KOPT-K1 (cell line): ENCODE measurements around the gene USP15.

ENCODE experiments used
- H3K27ac ChIP-seq: fragments of 200-600 bp; sonication (generic); 2 replicates; pipeline ENCODE4 v1.5.1; 2016; ENCODE audit warnings: antibody characterized with exemption, mild to moderate bottlenecking, low read depth, low read length; ENCODE audit not compliant: poor library complexity, severe bottlenecking
- H3K36me3 ChIP-seq: fragments of 200-600 bp; sonication (generic); 2 replicates; pipeline ENCODE4 v1.5.1; 2017; ENCODE audit warnings: antibody characterized with exemption, mild to moderate bottlenecking, low read length, moderate library complexity; ENCODE audit not compliant: insufficient read depth
- H3K9me3 ChIP-seq: fragments of 200-600 bp; sonication (generic); 2 replicates; pipeline ENCODE4 v1.5.1; 2017; ENCODE audit warnings: antibody characterized with exemption, low read length, mild to moderate bottlenecking; ENCODE audit not compliant: insufficient read depth, poor library complexity, severe bottlenecking

The USP15 gene

DNA sequence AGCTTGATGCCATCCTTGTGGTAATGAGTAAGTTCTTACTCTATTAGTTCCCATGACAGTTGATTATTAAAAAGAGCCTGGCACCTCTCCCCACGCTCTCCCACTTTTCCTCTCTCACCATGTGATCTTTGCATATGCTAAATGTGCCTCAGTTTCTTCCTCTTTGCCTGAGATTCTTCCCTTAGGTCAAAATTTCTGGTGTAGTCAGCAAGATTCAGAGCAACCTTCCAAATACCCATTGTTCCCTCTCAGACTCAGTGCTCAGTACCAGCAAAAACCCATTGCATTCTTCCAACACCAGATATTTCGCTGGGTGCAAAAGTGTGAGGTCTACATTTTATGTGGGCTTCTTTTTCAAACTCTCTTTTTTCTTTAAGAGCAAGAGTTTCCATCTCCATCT, 10.8 kb upstream of the USP15 start:
- Histone ChIP-seq H3K9me3 (no peaks in the 10 kb centered on the region), H3K36me3 (peaks cover 15% of the 10 kb centered on the region; the same call in 1 of the 2 replicates), H3K27ac (no peak overlapping the region)

DNA sequence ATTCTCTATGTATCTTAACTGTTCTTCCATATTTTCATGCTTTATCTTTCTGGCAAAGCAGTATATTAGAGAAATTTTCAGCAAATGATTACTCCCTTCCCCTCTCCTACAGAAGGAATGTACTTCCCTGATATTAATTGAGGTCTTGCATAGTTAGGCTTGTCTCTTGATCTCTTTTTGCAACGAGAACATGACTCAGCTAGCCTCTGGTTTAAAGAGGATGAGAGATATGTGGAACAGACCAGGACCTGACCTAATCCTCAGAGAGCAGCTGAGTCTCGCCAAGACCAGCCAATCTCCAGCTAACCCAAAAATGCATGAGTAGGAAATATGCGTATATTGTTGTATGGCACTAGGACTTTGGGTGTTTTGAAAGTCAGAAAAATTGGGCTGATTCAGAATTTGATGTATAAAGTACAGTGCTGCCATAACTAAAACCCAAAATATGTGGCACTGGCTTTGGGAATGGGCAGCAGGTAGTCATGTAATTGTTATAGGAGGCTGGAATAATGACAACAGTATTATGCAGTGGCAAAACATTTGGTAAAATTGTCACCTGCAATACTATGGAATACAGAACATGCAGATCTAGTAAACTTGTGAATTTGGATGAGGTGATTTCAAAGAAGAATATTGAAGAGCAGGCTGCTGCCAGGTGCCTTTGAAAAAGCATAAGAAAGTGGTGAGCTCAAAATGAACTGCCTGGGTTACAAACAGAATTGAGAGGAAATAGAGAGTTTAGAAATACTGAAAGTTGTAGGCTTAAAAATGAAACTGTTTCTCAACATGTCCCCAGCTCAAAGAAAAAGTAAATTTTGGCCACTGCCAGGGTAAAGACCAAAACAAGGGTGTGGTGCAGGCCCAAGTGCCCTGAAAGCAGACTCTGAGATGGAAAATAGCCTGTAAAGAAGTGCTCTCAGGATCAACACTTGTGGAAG, 9.3 kb upstream of the USP15 start:
- Histone ChIP-seq H3K9me3 (no peaks in the 10 kb centered on the region), H3K36me3 (peaks cover 15% of the 10 kb centered on the region; the same call in 1 of the 2 replicates), H3K27ac (peak overlapping the region; percentile 63)

DNA sequence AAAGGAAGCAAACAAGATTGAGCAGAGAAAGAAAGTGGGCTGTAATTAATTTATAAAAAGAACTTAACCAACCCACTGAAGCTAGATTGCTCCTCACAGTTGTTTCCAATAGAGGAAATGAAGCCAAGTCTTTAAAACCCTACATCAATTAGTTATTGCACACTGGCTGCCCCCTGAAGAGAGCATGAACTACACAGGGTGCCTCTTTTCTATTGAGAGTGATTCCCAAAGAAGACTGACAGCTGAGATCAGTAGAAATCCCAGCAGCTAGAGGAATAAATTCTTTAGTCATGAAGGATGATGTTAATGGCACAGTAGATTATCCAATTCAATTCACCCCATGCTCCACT, 8.6 kb upstream of the USP15 start:
- Histone ChIP-seq H3K9me3 (no peaks in the 10 kb centered on the region), H3K36me3 (peaks cover 15% of the 10 kb centered on the region; the same call in 1 of the 2 replicates), H3K27ac (peak overlapping the region; percentile 63)

DNA sequence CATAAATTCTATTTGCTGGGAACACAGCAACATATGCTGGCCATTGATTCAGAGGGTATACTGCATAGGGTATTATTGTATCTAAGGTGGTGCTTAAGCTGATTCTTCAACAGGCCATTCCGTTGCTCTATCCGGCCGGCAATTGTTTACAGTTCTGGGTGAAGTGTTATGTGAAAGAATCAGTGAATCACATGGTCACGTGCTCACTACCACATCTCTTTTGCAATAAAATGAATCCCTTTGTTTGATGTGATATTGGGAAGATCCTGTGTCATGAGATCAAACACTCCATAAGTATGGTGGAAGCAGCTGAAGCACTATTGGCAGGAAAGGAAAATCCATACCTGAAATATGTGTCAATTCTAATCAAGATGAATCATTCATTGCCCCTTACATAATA, 7.6 kb upstream of the USP15 start:
- H3K27ac ChIP-seq: no peak overlapping the region
- no peaks in the 10 kb centered on the region for H3K9me3 ChIP-seq
- H3K36me3 ChIP-seq: peaks cover 15% of the 10 kb centered on the region; the same call in 1 of the 2 replicates

DNA sequence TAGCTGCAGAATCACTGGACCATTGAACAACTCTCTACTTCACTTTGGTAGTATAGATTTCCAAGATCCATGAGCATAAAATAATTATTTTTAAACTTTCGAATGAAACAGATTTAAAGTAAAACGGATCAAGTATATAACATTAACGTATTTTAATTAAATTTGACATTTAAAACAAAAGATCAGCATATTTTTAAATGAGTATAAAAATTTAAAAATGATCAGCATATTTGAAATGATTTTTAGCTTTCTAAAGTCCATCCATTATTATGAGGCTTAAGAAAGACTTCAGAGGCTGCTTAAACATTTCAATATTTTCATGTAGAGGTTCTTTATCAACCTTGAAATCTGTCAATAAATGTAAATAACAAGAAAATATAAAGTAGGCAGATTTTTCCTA, 5.2 kb upstream of the USP15 start:
- H3K27ac ChIP-seq: no peak overlapping the region
- H3K9me3 ChIP-seq: no peaks in the 10 kb centered on the region
- peaks cover 15% of the 10 kb centered on the region; the same call in 1 of the 2 replicates for H3K36me3 ChIP-seq

DNA sequence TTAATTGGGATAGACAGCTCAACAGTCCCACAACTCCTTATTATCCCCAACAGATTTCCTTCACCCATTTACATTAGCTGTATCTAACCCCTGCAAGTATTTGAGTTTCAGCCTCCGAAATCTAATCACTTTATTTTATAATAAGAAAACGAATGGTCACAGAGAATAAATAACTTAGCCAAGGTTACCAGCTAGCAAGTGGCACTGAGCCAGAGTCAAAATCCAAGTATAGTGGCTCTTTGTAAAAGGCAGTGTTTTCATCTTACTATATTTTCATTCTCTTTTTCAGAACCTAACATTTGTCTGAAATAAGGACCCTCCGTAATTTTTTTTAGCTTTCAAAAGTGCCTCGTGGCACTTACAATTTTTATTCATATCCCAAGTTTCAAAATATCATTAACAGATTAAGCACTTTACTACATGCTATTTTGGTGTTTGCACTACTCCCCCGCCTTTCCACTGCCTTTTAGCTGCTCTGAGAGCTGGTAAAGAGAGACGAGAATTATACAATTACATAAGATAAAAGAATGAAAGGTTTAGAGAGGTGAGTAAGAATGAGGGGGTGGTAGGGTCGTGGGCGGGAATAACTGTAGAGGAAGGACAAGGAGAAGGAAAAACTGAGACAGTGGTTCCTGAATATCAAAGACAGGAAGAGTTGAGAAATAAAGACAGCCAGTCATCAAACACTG, 3.7 kb upstream of the USP15 start:
- Histone ChIP-seq H3K27ac (peak overlapping the region; percentile 19), H3K9me3 (no peaks in the 10 kb centered on the region), H3K36me3 (peaks cover 15% of the 10 kb centered on the region; the same call in 1 of the 2 replicates)

DNA sequence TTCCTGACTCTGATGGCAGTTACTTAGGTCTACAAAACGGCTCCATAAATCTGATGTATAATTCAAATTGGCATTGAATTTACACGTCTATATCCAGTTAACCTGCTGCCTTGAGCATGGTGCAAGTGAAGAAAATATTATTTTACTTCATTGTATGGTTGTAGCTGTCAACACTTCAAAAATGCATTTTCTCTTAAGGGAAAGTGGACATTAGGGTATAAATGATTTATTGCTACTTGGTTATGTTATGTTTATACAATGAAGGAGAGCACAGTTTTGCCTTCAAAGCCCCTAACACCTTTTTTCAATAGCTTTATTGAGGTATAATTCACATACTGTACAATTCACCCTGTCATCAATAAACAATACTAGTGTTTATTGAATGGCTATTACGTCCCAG, 2.0 kb upstream of the USP15 start:
- Histone ChIP-seq H3K36me3 (0 out of 2 replicates have a peak, but pooled peaks cover 5% of the 10 kb centered on the region), H3K27ac (peak overlapping the region; percentile 98), H3K9me3 (no peaks in the 10 kb centered on the region)

DNA sequence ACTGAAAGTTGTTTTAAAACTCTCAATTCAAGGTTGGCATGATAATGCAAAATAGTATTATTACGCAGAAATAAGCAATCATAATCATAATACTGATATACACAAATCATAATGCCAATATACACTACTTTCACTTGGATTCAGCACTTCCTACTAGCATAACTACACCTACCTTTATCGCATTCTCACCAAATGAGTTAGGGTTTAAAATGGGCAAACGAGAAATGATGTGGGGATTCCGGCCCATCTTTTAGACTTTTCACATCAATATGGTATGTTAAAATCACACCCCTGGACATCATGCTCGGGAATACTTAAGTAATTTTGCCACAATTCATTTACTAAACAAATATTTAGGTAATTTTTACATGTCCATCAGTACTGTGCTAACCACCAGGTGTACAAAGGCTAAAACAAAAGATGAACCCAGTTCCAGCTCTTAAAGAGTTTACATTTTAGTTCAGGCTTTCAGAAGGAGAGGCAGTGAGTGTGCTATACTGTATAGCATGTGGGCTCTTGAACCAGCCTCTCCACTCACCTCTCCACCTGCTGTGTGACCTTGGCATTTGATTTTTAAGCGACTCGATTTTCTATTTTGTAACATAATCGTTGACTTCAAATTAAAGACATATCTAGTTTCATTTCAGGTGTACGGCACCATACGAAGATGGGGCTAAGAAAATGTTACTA, 1.1 kb upstream of the USP15 start:
- H3K36me3 ChIP-seq: no peaks in the 10 kb centered on the region
- H3K27ac ChIP-seq: peak overlapping the region; percentile 98
- H3K9me3 ChIP-seq: no peaks in the 10 kb centered on the region

DNA sequence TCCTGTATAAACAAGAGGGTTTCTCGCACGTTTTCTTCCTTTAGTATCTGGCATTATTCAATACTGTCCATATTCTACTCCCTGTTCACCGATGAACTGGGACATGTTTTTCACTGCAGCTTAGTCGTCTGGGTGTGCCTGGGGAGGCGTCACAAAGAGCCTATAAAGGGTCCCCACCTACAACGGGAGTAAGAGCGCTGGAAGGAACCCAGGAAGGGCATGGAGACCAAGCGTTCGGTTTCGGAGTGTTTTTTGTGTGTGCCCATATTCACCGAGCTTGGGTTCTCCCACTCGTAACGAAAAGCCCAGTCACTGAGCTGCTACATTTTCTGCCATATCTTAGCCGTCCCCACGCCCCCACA, 592 bp upstream of the USP15 start:
- Histone ChIP-seq H3K27ac (peak overlapping the region; percentile 98), H3K9me3 (no peaks in the 10 kb centered on the region), H3K36me3 (no peaks in the 10 kb centered on the region)

DNA sequence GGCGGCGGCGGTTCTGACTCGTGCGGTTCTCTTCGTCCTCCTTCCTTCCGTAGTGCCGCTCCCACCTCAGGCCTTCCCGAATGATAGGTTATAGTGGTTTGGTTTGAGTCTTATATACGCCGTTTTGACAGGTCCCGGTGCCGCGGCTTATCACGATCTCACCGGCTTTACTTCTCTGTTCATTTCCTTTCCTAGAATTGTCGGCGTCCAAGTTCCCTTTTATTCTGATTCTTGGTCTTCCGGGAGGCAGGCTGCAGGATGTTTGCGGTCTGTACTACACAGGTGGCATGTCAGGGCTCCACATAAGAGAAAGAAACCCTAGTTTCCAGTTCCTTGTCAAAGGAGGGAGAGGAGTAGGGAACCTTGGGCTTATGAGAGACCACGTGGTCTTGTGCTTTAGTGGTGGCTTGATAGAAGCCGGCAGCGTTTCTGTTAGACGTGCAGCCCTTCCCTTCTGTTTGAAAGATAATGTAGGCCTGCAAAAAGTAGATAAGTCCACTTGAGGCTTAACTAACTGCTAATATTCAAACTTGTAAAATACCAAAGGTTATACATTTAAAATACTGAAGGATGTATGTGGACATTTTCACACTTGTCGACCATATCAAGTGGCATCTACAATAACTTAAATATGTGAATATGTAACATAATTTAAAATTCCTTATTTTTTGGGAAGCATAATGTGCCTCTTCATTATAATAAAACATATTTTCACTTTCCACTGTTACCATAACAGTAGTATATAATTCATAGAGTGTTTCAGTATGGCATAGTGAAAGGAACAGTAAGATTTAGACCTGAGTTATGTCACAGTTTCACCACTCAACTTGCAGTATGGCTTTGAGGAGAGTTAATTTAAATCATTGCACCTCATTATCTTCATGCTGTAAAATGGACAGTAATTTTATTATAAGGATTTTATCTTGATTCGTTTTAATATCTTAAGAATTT, 804 bp downstream of the USP15 start:
- Histone ChIP-seq H3K9me3 (no peaks in the 10 kb centered on the region), H3K36me3 (no peaks in the 10 kb centered on the region; the same call in 1 of the 2 replicates), H3K27ac (peak overlapping the region; percentile 98)

DNA sequence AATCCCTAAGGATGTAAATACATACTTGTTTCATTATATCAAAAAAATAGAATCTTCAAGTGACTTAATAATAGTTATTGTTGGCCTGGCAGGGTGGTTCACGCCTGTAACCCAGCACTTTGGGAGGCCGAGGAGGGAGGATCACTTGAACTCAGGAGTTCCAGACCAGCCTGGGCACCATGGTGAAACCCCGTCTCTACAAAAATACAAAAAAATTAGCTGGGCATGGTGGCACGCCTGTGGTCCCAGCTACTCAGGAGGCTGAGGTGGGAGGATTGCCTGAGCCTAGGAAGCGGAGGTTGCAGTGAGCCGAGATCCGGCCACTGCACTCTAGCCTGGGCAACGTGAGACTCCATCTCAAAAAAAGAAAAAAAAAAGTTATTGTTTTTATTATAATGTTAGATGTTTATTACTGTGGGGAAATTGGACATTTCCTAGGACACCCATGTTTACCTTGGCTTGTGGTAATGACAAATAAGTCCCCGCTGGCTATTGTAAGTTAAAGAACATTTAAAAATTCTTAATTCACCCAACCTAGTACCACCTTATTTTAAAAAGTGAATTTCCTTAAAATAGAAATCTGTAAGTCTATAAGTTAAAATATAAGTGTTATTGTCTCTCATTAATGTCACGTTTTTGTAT, 1.8 kb downstream of the USP15 start:
- H3K27ac ChIP-seq: peak overlapping the region; percentile 98

DNA sequence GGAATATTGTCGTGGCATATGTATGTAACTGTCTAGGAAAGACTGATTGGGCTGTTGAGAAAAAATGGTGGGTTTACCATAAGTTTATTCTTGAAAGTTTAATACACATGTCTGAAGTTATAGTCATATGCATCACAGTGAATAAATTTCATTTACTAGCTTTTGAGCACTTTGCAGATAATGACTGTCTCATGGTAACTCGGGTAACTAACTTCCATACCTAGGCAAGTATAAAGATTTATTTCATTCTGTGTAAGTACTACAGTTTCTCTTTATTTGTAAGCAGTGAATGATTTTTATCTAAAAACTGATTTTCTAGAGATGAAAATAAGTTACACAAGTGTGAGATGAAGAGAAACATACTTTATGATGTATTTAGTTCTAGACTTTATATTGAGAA, 3.0 kb downstream of the USP15 start:
- Histone ChIP-seq H3K9me3 (no peaks in the 10 kb centered on the region), H3K36me3 (no peaks in the 10 kb centered on the region; the same call in 1 of the 2 replicates), H3K27ac (peak overlapping the region; percentile 98)

More for the DNA sequence above, 1.8 kb downstream of the USP15 start:
- no peaks in the 10 kb centered on the region for H3K9me3 ChIP-seq
- H3K36me3 ChIP-seq: no peaks in the 10 kb centered on the region; the same call in 1 of the 2 replicates

DNA sequence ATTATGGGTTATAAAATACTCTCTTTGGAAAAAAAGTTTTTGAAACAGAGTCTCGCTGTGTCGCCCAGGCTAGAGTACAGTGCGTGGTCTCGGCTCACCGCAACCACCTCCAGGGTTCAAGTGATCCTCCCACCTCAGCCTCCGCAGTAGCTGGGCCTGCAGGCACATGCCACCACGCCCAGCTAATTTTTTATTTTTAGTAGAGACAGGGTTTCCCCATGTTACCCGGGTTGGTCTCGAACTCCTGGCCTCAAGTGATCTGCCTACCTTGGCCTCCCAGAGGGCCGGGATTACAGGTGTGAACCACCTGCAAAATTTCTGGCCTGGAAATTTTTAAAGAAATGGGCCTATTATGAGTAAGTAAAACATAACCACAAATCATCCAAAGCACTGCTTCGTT, 3.8 kb downstream of the USP15 start:
- H3K27ac ChIP-seq: peak overlapping the region; percentile 98
- H3K9me3 ChIP-seq: no peaks in the 10 kb centered on the region
- H3K36me3 ChIP-seq: no peaks in the 10 kb centered on the region; the same call in 1 of the 2 replicates

DNA sequence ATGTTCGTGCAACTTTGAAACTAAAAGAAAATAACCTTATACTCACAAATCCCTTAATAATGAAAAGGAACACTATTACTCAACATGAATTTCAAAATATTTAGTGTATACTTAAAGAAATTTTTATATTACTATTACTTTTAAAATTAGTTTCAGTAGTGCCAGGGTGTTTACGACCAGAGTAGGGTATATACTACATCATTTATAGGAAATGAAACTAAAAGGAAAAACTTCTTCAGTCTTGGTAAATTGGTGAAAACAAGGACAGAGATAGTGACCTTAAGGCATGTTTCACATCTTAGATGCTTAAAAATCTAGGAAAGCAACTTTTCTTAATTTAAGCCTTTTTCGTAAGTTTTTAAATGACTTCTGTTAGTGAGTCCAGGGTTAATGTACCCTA, 4.5 kb downstream of the USP15 start:
- no peaks in the 10 kb centered on the region; the same call in 1 of the 2 replicates for H3K36me3 ChIP-seq
- H3K27ac ChIP-seq: peak overlapping the region; percentile 98
- no peaks in the 10 kb centered on the region for H3K9me3 ChIP-seq
